HepG2 (cell line): ENCODE measurements around the gene PCGF2. TPM values are rescaled to one million over a fixed set of nuclear protein-coding genes. Genes with fewer than 3 reads are reported as not detected.

ENCODE experiments used
- ATAC-seq: fragments of 200-7000 bp; cut with Tn5 transposase; 3 replicates; pipeline ENCODE4 v1.9.1; 2020; ENCODE audit warnings: mild to moderate bottlenecking, moderate library complexity
- BruUV-seq: library from RNA; stranded (reverse); fragments of 400-500 nt; replicated peaks from 2 replicates; lab custom pipeline; 2021; lab: Mats Ljungman, UMichigan
- CTCF ChIA-PET: fragments of 300-600 bp; formaldehyde crosslinking; extraction: SDS; loops from one replicate; lab custom pipeline; 2021; ENCODE audit warnings: low total read pairs, inconsistent platforms, low intra/inter-chr PET ratio; lab: Yijun Ruan, JAX
- POLR2A ChIA-PET: fragments of 350-600 bp; sonication (Branson Sonifier 250); formaldehyde crosslinking; loops from one replicate; lab custom pipeline; 2020; ENCODE audit warnings: antibody characterized with exemption, inconsistent platforms; lab: Yijun Ruan, JAX
- DNase-seq: peaks from one replicate; pipeline ENCODE4 v3.0.0-alpha.2; 2015; ENCODE audit warnings: low spot score
- FAIRE-seq: peaks from 3 replicates; lab custom pipeline; 2011; peaks lifted over from hg19 to GRCh38; lab: Jason Lieb, UNC
- H2AFZ ChIP-seq: one replicate; pipeline ENCODE4 v1.6.1; 2011; ENCODE audit warnings: low read length, inconsistent platforms
- H3K27ac ChIP-seq: fragments of 300-600 bp; 3 replicates; pipeline ENCODE4 v1.8.0; 2011; ENCODE audit warnings: mixed run types, mild to moderate bottlenecking, mixed read lengths, low read length, inconsistent platforms; ENCODE audit not compliant: insufficient read depth; ENCODE audit errors: extremely low read length
- H3K27me3 ChIP-seq, 2 experiments: fragments of 200-600 bp in 1 of 2; 2 replicates in 1 of 2; 3 replicates in 1 of 2; pipeline versions ENCODE4 v1.6.0 to v1.8.0; 2011; ENCODE audit warnings: low read length in 2 of 2, mild to moderate bottlenecking in 2 of 2, moderate library complexity in 2 of 2, inconsistent platforms in 1 of 2; ENCODE audit not compliant: insufficient read depth in 2 of 2, control insufficient read depth in 1 of 2
- H3K36me3 ChIP-seq, 2 experiments: fragments of 200-600 bp in 1 of 2; replicated peaks in 1 of 2; 2 replicates in 1 of 2; 3 replicates in 1 of 2; pipeline versions ENCODE4 v1.5.1 to v1.8.0; 2011; ENCODE audit warnings: low read length in 2 of 2, inconsistent platforms in 1 of 2; ENCODE audit not compliant: insufficient read depth in 2 of 2, control insufficient read depth in 1 of 2
- H3K4me1 ChIP-seq: 2 replicates; pipeline ENCODE4 v1.5.1; 2012; ENCODE audit warnings: low read length, inconsistent platforms; ENCODE audit not compliant: insufficient read depth
- H3K4me2 ChIP-seq: 2 replicates; pipeline ENCODE4 v1.6.0; 2011; ENCODE audit warnings: low read depth, low read length, inconsistent platforms
- H3K4me3 ChIP-seq, 3 experiments: fragments of 200-600 bp in 1 of 3; sonication (generic), shearing (Covaris generic) in 1 of 3; replicated peaks in 1 of 3; 2 replicates each; pipeline ENCODE4 v1.5.1; 2011 to 2016; ENCODE audit warnings: low read length in 3 of 3, inconsistent platforms in 2 of 3, low read depth in 2 of 3, mild to moderate bottlenecking in 2 of 3, control low read depth in 1 of 3, mixed read lengths in 1 of 3; ENCODE audit not compliant: insufficient read depth in 1 of 3
- H3K79me2 ChIP-seq: one replicate; pipeline ENCODE4 v1.6.1; 2011; ENCODE audit warnings: low read length, inconsistent platforms; ENCODE audit not compliant: insufficient read depth
- H3K9ac ChIP-seq: 2 replicates; pipeline ENCODE4 v1.6.0; 2011; ENCODE audit warnings: mild to moderate bottlenecking, low read depth, low read length, inconsistent platforms; ENCODE audit not compliant: insufficient read depth
- H3K9me3 ChIP-seq: 2 replicates; pipeline ENCODE4 v1.5.1; 2012; ENCODE audit warnings: mild to moderate bottlenecking, low read length
- H4K20me1 ChIP-seq: 2 replicates; pipeline ENCODE4 v1.6.0; 2011; ENCODE audit warnings: inconsistent platforms, mild to moderate bottlenecking, low read length, moderate library complexity; ENCODE audit not compliant: insufficient read depth
- CEBPG ChIP-seq: IDR thresholded peaks from 2 replicates; pipeline ENCODE4 v1.6.1; 2016
- HNF4A ChIP-seq: sonication (generic); formaldehyde crosslinking; IDR thresholded peaks from 2 replicates; pipeline ENCODE4 v1.4.0; 2020; ENCODE audit warnings: missing genetic modification reagents
- HNF4G ChIP-seq, 2 experiments: sonication (generic) in 1 of 2; formaldehyde crosslinking in 1 of 2; IDR thresholded peaks; 2 replicates each; pipeline versions ENCODE4 v1.4.0 to v1.6.1; 2011 to 2020; ENCODE audit warnings: borderline replicate concordance in 2 of 2, low read depth in 2 of 2, mild to moderate bottlenecking in 2 of 2, low read length in 1 of 2, missing genetic modification reagents in 1 of 2, moderate library complexity in 1 of 2
- MLX ChIP-seq: IDR thresholded peaks from 2 replicates; pipeline ENCODE4 v1.6.1; 2016
- REL ChIP-seq: sonication (generic); formaldehyde crosslinking; conservative IDR thresholded peaks from 2 replicates; pipeline ENCODE4 v1.8.0; 2022; ENCODE audit warnings: mild to moderate bottlenecking, missing genetic modification reagents, moderate library complexity
- ZNF264 ChIP-seq: sonication (generic); formaldehyde crosslinking; IDR thresholded peaks from 2 replicates; pipeline ENCODE4 v1.4.0; 2020; ENCODE audit warnings: missing genetic modification reagents
- WGBS: methylation state at CpG from one replicate; pipeline ENCODE4 v1.1.6; 2017; ENCODE audit warnings: low lambda C conversion rate; 5-methylcytosine and 5-hydroxymethylcytosine counted together
- in situ Hi-C: cut with HindIII; loops from 2 replicates; pipeline ENCODE4 v1.10.0; 2017; ENCODE audit warnings: low pct_unique_long_range_greater_than_20kb; ENCODE audit not compliant: extremely low pct_ligation_motif_present
- intact Hi-C: fragments of 100-400 bp; cut with micrococcal nuclease; formaldehyde crosslinking; loops from one replicate; pipeline ENCODE4 v1.10.0; 2022; ENCODE audit not compliant: unreplicated experiment
- polyA plus RNA-seq, 8 experiments: library from polyadenylated mRNA; depleted of rRNA in 3 of 8; stranded (reverse) in 7 of 8; unstranded in 1 of 8; fragments of >200 nt; fragmentation: Illumina TruSeq in 4 of 8; extraction: Trizol in 4 of 8; gene quantifications; 2 replicates each; pipeline versions ENCODE4 v1.2.1 to v1.2.3, GENCODE V29; 2011 to 2016; ENCODE audit warnings: low read depth in 4 of 8, missing spikeins in 1 of 8, mixed read lengths in 1 of 8; ENCODE audit not compliant: insufficient read depth in 1 of 8
- total RNA-seq, 5 experiments: library from RNA; depleted of rRNA; stranded (reverse); fragments of >200 nt; fragmentation: Illumina TruSeq; extraction: Trizol; gene quantifications; 2 replicates each; pipeline ENCODE4 v1.2.3, GENCODE V29; 2016; ENCODE audit warnings: low read depth in 1 of 5

Gene PCGF2
- total and polyA plus RNA-seq, 2 of the 13 experiments (the other 11 are each of a cell fraction or from before 2014, with no cell fraction given) = 11.6 to 29.4 TPM

GRCh38 chr17:38796451-38797157 lies 48.5 kb upstream of the PCGF2 start:
- no peaks in the 10 kb centered on the region for H3K27me3 ChIP-seq
- no peak overlapping the region for H2AFZ ChIP-seq
- CTCF ChIA-PET = no interaction called here
- ATAC-seq = no peak
- H3K27ac ChIP-seq = peak overlapping the region; percentile 5
- peak overlapping the region; percentile 7 to 90 (median 73); a peak in 2 of 6 replicates for H3K4me3 ChIP-seq
- TF ChIP-seq ZNF264 (CRISPR knock-in tag) (peak; percentile 57; the same call in 1 of the 2 replicates), HNF4G (IDR thresholded peaks at IDR 0.05; ENCODE audit: borderline replicate concordance, low read depth, low read length) (0 out of 2 replicates have a peak, but pooled peaks have one; percentile 14), HNF4G (CRISPR knock-in tag; IDR thresholded peaks at IDR 0.05; ENCODE audit: borderline replicate concordance, low read depth) (no peak), MLX (CRISPR knock-in tag) (0 out of 2 replicates have a peak, but pooled peaks have one; percentile 27), HNF4A (CRISPR knock-in tag) (peak; percentile 62), CEBPG (CRISPR knock-in tag) (0 out of 2 replicates have a peak, but pooled peaks have one; percentile 18), REL (CRISPR knock-in tag) (no peak)
- TF ChIP-seq, all 625 proteins: peak for 5
- H3K9ac ChIP-seq = peak overlapping the region; percentile 99; the same call in 1 of the 2 replicates
- in situ Hi-C loops (no loop called here), intact Hi-C loops (no loop called here)
- peaks cover 39% of the 10 kb centered on the region for H3K4me1 ChIP-seq
- H3K79me2 ChIP-seq = peaks cover 55% of the 10 kb centered on the region
- H3K4me2 ChIP-seq = peak overlapping the region; percentile 86
- H3K36me3 ChIP-seq = peaks cover 1 to 14% of the 10 kb centered on the region in 2 experiments
- 59% methylated on average over 5 of the region's 5 CpGs for WGBS
- no TSS peak for BruUV-seq
- DNase-seq (no peak), FAIRE-seq (no peak)
- no peaks in the 10 kb centered on the region for H3K9me3 ChIP-seq
- POLR2A ChIA-PET = interaction anchor here (1.3 to 1.8 kb wide), 5 partner anchors 8 to 120 kb away, joined by 3 to 7 read pairs (median 4); no protein-coding TSS in a partner anchor
- H4K20me1 ChIP-seq = peaks cover 22% of the 10 kb centered on the region; the same call in 1 of the 2 replicates
